GM21737 (cell line): Measurements from ENCODE around the gene GRB7.
"Not testable (repeated sequence)": the region's sequence is repeated elsewhere in the genome, so short reads cannot be mapped to it uniquely, and the experiment has no call there.

ENCODE experiments used
- ATAC-seq: cut with Tn5 transposase; IDR thresholded peaks from one replicate; pipeline ENCODE4 v1.9.1; 2021; ENCODE audit warnings: mild to moderate bottlenecking, moderate library complexity; ENCODE audit not compliant: unreplicated experiment

Gene GRB7

GRCh38 chr17:39709319-39709997, 28.3 kb upstream of the GRB7 start:
- no peak for ATAC-seq

- no peak for ATAC-seq
Measured at GRCh38 chr17:39709998-39710964, 27.5 kb upstream of the GRB7 start.

- not testable (repeated sequence) for ATAC-seq
Measured at GRCh38 chr17:39711071-39711470, 26.7 kb upstream of the GRB7 start.

GRCh38 chr17:39711851-39712250, 25.9 kb upstream of the GRB7 start:
- no peak for ATAC-seq

GRCh38 chr17:39714234-39714633, 23.5 kb upstream of the GRB7 start:
- no peak for ATAC-seq

- no peak for ATAC-seq
Measured at GRCh38 chr17:39715375-39716072, 22.2 kb upstream of the GRB7 start.

- no peak for ATAC-seq
Measured at GRCh38 chr17:39716073-39716818, 21.5 kb upstream of the GRB7 start.

- ATAC-seq: no peak
Measured at GRCh38 chr17:39716879-39717536, 20.7 kb upstream of the GRB7 start.

GRCh38 chr17:39717660-39718059, 20.1 kb upstream of the GRB7 start:
- ATAC-seq: no peak

GRCh38 chr17:39719563-39720355, 18.0 kb upstream of the GRB7 start:
- ATAC-seq: no peak

GRCh38 chr17:39722104-39722503, 15.6 kb upstream of the GRB7 start:
- ATAC-seq: no peak

GRCh38 chr17:39722965-39723848, 14.5 kb upstream of the GRB7 start:
- no peak for ATAC-seq

GRCh38 chr17:39724731-39725130, 13.0 kb upstream of the GRB7 start:
- ATAC-seq: no peak

GRCh38 chr17:39725923-39726322, 11.8 kb upstream of the GRB7 start:
- not testable (repeated sequence) for ATAC-seq

GRCh38 chr17:39726617-39727016, 11.1 kb upstream of the GRB7 start:
- ATAC-seq: no peak

GRCh38 chr17:39727556-39727955, 10.2 kb upstream of the GRB7 start:
- no peak for ATAC-seq

GRCh38 chr17:39729280-39729851, 8.4 kb upstream of the GRB7 start:
- no peak for ATAC-seq
